ENCODE measurements around the gene RNF6.

The RNF6 gene

GRCh38 chr13:26236296-26236695, 14.2 kb upstream of the RNF6 start:
- Histone ChIP-seq H3K9ac (ENCODE audit: insufficient read length) (no peak overlapping the region), H3K36me3 (ENCODE audit: insufficient read depth, low read length) (no peaks in the 10 kb centered on the region), H3K4me3 (no peak overlapping the region), H3K27ac (no peak overlapping the region), H3K9me3 (ENCODE audit: low read depth, low read length) (no peaks in the 10 kb centered on the region)
- TF ChIP-seq EZH2 (IDR thresholded peaks at IDR 0.05), result no peak
- TF ChIP-seq POLR2AphosphoS5 (IDR thresholded peaks at IDR 0.05; ENCODE audit: borderline replicate concordance, low read depth, low read length), result no peak
- TF ChIP-seq FOXP2 (optimal IDR thresholded peaks at IDR 0.05; ENCODE audit: control extremely low read depth, extremely low read length, insufficient read depth), result no peak
- no peak for DNase-seq (ENCODE audit: low read depth, low spot score)

GRCh38 chr13:26230703-26231102, 8.6 kb upstream of the RNF6 start:
- TF ChIP-seq EZH2 (IDR thresholded peaks at IDR 0.05), result no peak
- TF ChIP-seq FOXP2 (optimal IDR thresholded peaks at IDR 0.05; ENCODE audit: control extremely low read depth, extremely low read length, insufficient read depth), result no peak
- TF ChIP-seq POLR2AphosphoS5 (IDR thresholded peaks at IDR 0.05; ENCODE audit: borderline replicate concordance, low read depth, low read length), result no peak
- DNase-seq (ENCODE audit: low read depth, low spot score), result no peak
- no peak overlapping the region for H3K27ac ChIP-seq
- H3K4me3 ChIP-seq, result no peak overlapping the region
- H3K36me3 ChIP-seq (ENCODE audit: insufficient read depth, low read length), result no peaks in the 10 kb centered on the region
- no peak overlapping the region for H3K9ac ChIP-seq (ENCODE audit: insufficient read length)
- H3K9me3 ChIP-seq (ENCODE audit: low read depth, low read length), result no peaks in the 10 kb centered on the region

- Histone ChIP-seq H3K36me3 (ENCODE audit: insufficient read depth, low read length) (no peaks in the 10 kb centered on the region), H3K9me3 (ENCODE audit: low read depth, low read length) (no peaks in the 10 kb centered on the region), H3K9ac (ENCODE audit: insufficient read length) (no peak overlapping the region), H3K4me3 (no peak overlapping the region), H3K27ac (no peak overlapping the region)
- TF ChIP-seq EZH2 (IDR thresholded peaks at IDR 0.05) (no peak), POLR2AphosphoS5 (IDR thresholded peaks at IDR 0.05; ENCODE audit: borderline replicate concordance, low read depth, low read length) (no peak), FOXP2 (optimal IDR thresholded peaks at IDR 0.05; ENCODE audit: control extremely low read depth, extremely low read length, insufficient read depth) (no peak)
- no peak for DNase-seq (ENCODE audit: low read depth, low spot score)
Measured at GRCh38 chr13:26229080-26229615, 7.0 kb upstream of the RNF6 start.

GRCh38 chr13:26228096-26228495, 6.0 kb upstream of the RNF6 start:
- Histone ChIP-seq H3K4me3 (no peak overlapping the region), H3K36me3 (ENCODE audit: insufficient read depth, low read length) (no peaks in the 10 kb centered on the region), H3K27ac (no peak overlapping the region), H3K9ac (ENCODE audit: insufficient read length) (no peak overlapping the region), H3K9me3 (ENCODE audit: low read depth, low read length) (no peaks in the 10 kb centered on the region)
- DNase-seq (ENCODE audit: low read depth, low spot score), result no peak
- TF ChIP-seq POLR2AphosphoS5 (IDR thresholded peaks at IDR 0.05; ENCODE audit: borderline replicate concordance, low read depth, low read length) (no peak), FOXP2 (optimal IDR thresholded peaks at IDR 0.05; ENCODE audit: control extremely low read depth, extremely low read length, insufficient read depth) (no peak), EZH2 (IDR thresholded peaks at IDR 0.05) (no peak)

DNA sequence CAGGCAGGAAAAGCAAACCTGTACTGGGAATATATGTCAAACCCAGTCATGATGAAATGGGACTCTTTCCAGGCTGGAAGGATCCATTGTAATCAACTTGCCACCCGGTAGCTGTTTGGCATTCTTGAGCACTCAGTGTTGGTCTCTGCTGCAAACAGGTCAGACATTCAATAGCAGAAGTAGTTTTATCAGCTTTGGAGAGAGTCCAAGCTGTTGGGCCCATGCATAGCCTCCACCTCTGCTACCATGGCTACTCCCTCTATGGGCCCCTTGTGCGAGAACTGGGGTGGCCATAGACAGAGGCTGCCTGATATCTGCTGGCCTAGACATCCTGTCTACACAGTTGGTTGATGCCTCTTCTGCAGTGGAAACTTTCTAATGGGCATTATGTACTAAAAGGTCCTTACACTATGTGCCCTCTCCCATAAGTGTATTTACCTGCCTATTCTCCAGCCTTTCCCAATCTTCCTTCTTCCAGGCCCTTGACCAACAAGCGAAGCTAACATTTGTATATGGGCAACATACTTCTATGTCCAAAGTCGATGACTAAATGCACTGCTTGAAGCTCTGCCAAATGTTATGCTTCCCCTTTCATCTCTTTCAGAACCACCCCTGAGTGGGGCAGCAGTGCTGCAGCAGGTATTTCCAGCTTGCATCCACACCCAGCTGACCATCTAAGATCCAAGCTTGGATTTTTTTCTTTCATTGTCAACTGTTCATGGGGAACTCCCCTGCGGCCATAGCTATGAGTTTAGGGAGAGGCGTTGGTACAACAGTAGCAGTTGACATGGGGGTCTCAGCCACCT, 5.3 kb upstream of the RNF6 start:
- no peak for DNase-seq (ENCODE audit: low read depth, low spot score)
- Histone ChIP-seq H3K4me3 (no peak overlapping the region), H3K9ac (ENCODE audit: insufficient read length) (no peak overlapping the region), H3K9me3 (ENCODE audit: low read depth, low read length) (no peaks in the 10 kb centered on the region), H3K36me3 (ENCODE audit: insufficient read depth, low read length) (no peaks in the 10 kb centered on the region), H3K27ac (no peak overlapping the region)
- TF ChIP-seq POLR2AphosphoS5 (IDR thresholded peaks at IDR 0.05; ENCODE audit: borderline replicate concordance, low read depth, low read length) (no peak), EZH2 (IDR thresholded peaks at IDR 0.05) (no peak), FOXP2 (optimal IDR thresholded peaks at IDR 0.05; ENCODE audit: control extremely low read depth, extremely low read length, insufficient read depth) (no peak)

GRCh38 chr13:26225896-26226617, 3.9 kb upstream of the RNF6 start:
- no peak for DNase-seq (ENCODE audit: low read depth, low spot score)
- H3K9me3 ChIP-seq (ENCODE audit: low read depth, low read length), result no peaks in the 10 kb centered on the region
- no peak overlapping the region for H3K27ac ChIP-seq
- no peaks in the 10 kb centered on the region for H3K36me3 ChIP-seq (ENCODE audit: insufficient read depth, low read length)
- TF ChIP-seq EZH2 (IDR thresholded peaks at IDR 0.05) (no peak), FOXP2 (optimal IDR thresholded peaks at IDR 0.05; ENCODE audit: control extremely low read depth, extremely low read length, insufficient read depth) (no peak), POLR2AphosphoS5 (IDR thresholded peaks at IDR 0.05; ENCODE audit: borderline replicate concordance, low read depth, low read length) (no peak)
- no peak overlapping the region for H3K4me3 ChIP-seq
- H3K9ac ChIP-seq (ENCODE audit: insufficient read length), result no peak overlapping the region

- TF ChIP-seq POLR2AphosphoS5 (IDR thresholded peaks at IDR 0.05; ENCODE audit: borderline replicate concordance, low read depth, low read length), result no peak
- no peak for TF ChIP-seq EZH2 (IDR thresholded peaks at IDR 0.05)
- TF ChIP-seq FOXP2 (optimal IDR thresholded peaks at IDR 0.05; ENCODE audit: control extremely low read depth, extremely low read length, insufficient read depth), result no peak
- Histone ChIP-seq H3K36me3 (ENCODE audit: insufficient read depth, low read length) (peaks cover 25% of the 10 kb centered on the region), H3K4me3 (peak overlapping the region; percentile 90), H3K27ac (peak overlapping the region; percentile 93), H3K9me3 (ENCODE audit: low read depth, low read length) (no peaks in the 10 kb centered on the region), H3K9ac (ENCODE audit: insufficient read length) (peak overlapping the region; percentile 97)
- DNase-seq (ENCODE audit: low read depth, low spot score), result peak; percentile 42
Measured at GRCh38 chr13:26222520-26223046, 469 bp upstream of the RNF6 start.

DNA sequence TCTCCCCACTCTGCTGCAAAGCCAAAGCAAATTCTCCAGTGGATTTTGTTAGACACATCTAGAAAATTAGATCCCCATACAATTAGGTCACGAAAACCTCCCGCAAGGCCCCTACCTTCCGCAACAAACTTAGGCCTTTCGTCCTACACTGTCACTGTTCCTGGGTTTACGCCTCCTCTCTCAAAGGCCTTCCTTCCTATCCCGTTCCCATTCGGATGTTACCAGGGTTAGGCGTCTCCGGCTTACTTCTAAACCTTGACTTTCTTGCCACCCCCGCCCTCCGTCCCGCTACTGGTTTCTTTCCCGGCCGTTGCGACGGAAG, 754 bp downstream of the RNF6 start:
- Histone ChIP-seq H3K9me3 (ENCODE audit: low read depth, low read length) (no peaks in the 10 kb centered on the region), H3K4me3 (peak overlapping the region; percentile 90), H3K9ac (ENCODE audit: insufficient read length) (peak overlapping the region; percentile 97), H3K27ac (peak overlapping the region; percentile 38; the same call in 1 of the 2 replicates), H3K36me3 (ENCODE audit: insufficient read depth, low read length) (peaks cover 37% of the 10 kb centered on the region)
- DNase-seq (ENCODE audit: low read depth, low spot score), result no peak
- TF ChIP-seq POLR2AphosphoS5 (IDR thresholded peaks at IDR 0.05; ENCODE audit: borderline replicate concordance, low read depth, low read length) (no peak), FOXP2 (optimal IDR thresholded peaks at IDR 0.05; ENCODE audit: control extremely low read depth, extremely low read length, insufficient read depth) (no peak), EZH2 (IDR thresholded peaks at IDR 0.05) (no peak)

Data from SK-N-MC (cell line).